Osteoblast (primary cell): ENCODE measurements around the gene SCEL. TPM values are rescaled to one million over a fixed set of nuclear protein-coding genes. Genes with fewer than 3 reads are reported as not detected.

Source experiments
- DNase-seq: peaks from one replicate; pipeline ENCODE4 v3.0.0; 2011; ENCODE audit warnings: low spot score, mixed read lengths; ENCODE audit not compliant: insufficient read length; ENCODE audit errors: missing footprints
- H2AFZ ChIP-seq: 2 replicates; pipeline ENCODE4 v1.6.0; 2011; ENCODE audit warnings: mild to moderate bottlenecking, low read length
- H3K27ac ChIP-seq: 2 replicates; pipeline ENCODE4 v1.5.1; 2011; ENCODE audit warnings: mild to moderate bottlenecking, low read depth, low read length, moderate library complexity
- H3K27me3 ChIP-seq: 2 replicates; pipeline ENCODE4 v1.6.0; 2012; ENCODE audit warnings: mild to moderate bottlenecking, control low read depth, inconsistent platforms, low read length, moderate library complexity; ENCODE audit not compliant: insufficient read depth
- H3K36me3 ChIP-seq: 2 replicates; pipeline ENCODE4 v1.5.1; 2011; ENCODE audit warnings: mild to moderate bottlenecking, low read length, control low read depth, moderate library complexity; ENCODE audit not compliant: insufficient read depth
- H3K4me1 ChIP-seq: 2 replicates; pipeline ENCODE4 v1.5.1; 2011; ENCODE audit warnings: mild to moderate bottlenecking, low read length, control low read depth, moderate library complexity; ENCODE audit not compliant: insufficient read depth
- H3K4me2 ChIP-seq: 2 replicates; pipeline ENCODE4 v1.6.0; 2011; ENCODE audit warnings: mild to moderate bottlenecking, low read length; ENCODE audit not compliant: insufficient read depth
- H3K4me3 ChIP-seq: fragments of 200-600 bp; sonication (generic); 3 replicates; pipeline ENCODE4 v1.5.1; 2012; ENCODE audit warnings: mild to moderate bottlenecking, low read length, inconsistent platforms; ENCODE audit not compliant: insufficient read depth
- H3K79me2 ChIP-seq: 2 replicates; pipeline ENCODE4 v1.6.0; 2012; ENCODE audit warnings: mild to moderate bottlenecking, low read length, control low read depth, inconsistent platforms; ENCODE audit not compliant: insufficient read depth
- H3K9me3 ChIP-seq: 2 replicates; pipeline ENCODE4 v1.5.1; 2011; ENCODE audit warnings: low read depth, low read length, control low read depth
- H4K20me1 ChIP-seq: 2 replicates; pipeline ENCODE4 v1.6.0; 2012; ENCODE audit warnings: mild to moderate bottlenecking, low read length, control low read depth; ENCODE audit not compliant: insufficient read depth
- CTCF ChIP-seq: IDR thresholded peaks from 2 replicates; pipeline ENCODE4 v1.5.1; 2011; ENCODE audit warnings: mild to moderate bottlenecking, low read depth, low read length, moderate library complexity; ENCODE audit errors: extremely low read depth
- total RNA-seq: library from RNA; depleted of rRNA; stranded (reverse); fragments of >200 nt; gene quantifications from 2 replicates; pipeline ENCODE4 v1.2.3, GENCODE V29; 2012

The SCEL gene
- total RNA-seq, 1 donor, result not detected

DNA sequence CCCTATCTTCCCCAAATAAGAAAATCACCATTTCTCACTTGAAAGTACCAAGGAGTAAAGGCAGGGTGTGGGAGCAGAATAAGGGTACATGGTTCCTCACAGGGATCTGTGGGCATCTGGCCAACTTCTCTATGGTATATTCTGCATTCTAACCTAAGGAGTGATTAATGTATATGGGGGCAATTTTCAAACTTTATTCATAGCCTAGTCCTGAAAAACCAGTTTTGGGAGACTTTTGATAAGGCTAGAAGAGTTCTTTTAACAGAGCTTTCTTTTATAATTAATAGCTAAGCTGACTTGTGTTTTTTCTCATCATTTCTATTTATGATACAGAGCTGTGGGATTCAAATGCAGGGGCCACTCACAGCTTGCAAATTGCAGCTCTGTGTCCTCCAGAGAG is 852 bp downstream of the SCEL start:
- Histone ChIP-seq H3K27ac (no peak overlapping the region), H3K27me3 (no peaks in the 10 kb centered on the region), H3K4me1 (no peaks in the 10 kb centered on the region), H4K20me1 (no peaks in the 10 kb centered on the region), H3K36me3 (no peaks in the 10 kb centered on the region), H3K4me3 (no peak overlapping the region), H3K9me3 (no peaks in the 10 kb centered on the region), H3K79me2 (no peaks in the 10 kb centered on the region), H3K4me2 (no peak overlapping the region), H2AFZ (no peak overlapping the region)
- TF ChIP-seq CTCF, result no peak
- no peak for DNase-seq

DNA sequence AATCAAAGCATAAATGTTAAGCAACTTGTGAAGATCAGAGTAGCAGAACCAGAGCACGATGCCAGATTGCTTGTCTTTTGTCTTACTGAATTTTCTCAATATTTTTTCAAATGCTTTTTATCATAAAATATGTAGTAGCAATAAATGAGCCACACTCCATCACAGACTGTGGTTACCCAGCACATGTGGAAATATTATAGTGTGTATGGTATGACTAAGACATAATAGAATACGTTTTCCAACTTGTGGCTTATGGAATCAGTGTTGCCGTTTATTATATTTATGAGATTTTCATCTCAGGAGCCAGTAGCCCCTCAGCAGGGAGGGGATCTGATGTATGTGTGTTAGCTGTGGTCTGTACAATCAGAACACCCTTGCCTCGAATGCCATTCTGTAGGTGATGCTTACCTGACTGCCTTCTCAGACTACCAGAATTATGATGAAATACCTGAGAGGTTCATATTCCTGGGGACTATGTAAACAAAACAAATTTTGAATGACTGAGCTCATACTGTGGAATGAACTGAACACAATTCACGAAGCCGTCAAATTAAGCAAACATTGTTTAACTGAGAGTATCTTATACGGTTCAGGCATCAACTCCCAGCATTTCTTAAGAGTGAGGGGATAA is 1.9 kb downstream of the SCEL start:
- no peak for DNase-seq
- Histone ChIP-seq H2AFZ (no peak overlapping the region), H3K36me3 (no peaks in the 10 kb centered on the region), H3K4me1 (no peaks in the 10 kb centered on the region), H4K20me1 (no peaks in the 10 kb centered on the region), H3K4me3 (no peak overlapping the region), H3K27ac (no peak overlapping the region), H3K4me2 (no peak overlapping the region), H3K9me3 (no peaks in the 10 kb centered on the region), H3K79me2 (no peaks in the 10 kb centered on the region), H3K27me3 (peaks cover 1% of the 10 kb centered on the region)
- no peak for TF ChIP-seq CTCF

- TF ChIP-seq CTCF, result no peak
- Histone ChIP-seq H3K27me3 (peaks cover 4% of the 10 kb centered on the region), H3K4me1 (no peaks in the 10 kb centered on the region), H3K27ac (no peak overlapping the region), H3K4me2 (no peak overlapping the region), H3K36me3 (no peaks in the 10 kb centered on the region), H3K4me3 (no peak overlapping the region), H3K79me2 (no peaks in the 10 kb centered on the region), H2AFZ (no peak overlapping the region), H4K20me1 (no peaks in the 10 kb centered on the region), H3K9me3 (no peaks in the 10 kb centered on the region)
- DNase-seq, result no peak
Measured at GRCh38 chr13:77543711-77544110, 8.2 kb downstream of the SCEL start.

DNA sequence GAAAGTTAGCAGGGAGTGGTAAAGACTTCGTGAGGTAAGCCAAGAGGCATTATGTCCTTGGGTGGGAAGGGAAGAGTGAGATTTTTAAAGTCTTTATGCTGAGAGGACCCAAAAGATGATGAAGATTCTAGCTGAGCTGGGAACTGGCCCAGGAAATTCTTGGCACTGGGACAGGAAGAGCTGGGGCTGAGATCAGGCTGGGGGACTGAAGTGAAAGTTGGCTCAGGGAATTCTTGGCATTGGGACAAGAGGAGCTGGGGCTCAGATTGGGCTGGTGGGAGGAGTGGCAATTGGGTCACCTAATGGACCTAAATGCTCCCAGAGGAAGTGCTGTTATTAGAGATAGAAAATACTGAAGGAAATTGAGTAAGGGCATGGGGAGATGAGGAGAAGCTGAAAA is 8.8 kb downstream of the SCEL start:
- no peak overlapping the region for H3K4me3 ChIP-seq
- H3K36me3 ChIP-seq, result no peaks in the 10 kb centered on the region
- DNase-seq, result peak; percentile 46
- H3K9me3 ChIP-seq, result no peaks in the 10 kb centered on the region
- no peak overlapping the region for H2AFZ ChIP-seq
- H3K27me3 ChIP-seq, result peaks cover 4% of the 10 kb centered on the region
- TF ChIP-seq CTCF, result no peak
- H4K20me1 ChIP-seq, result no peaks in the 10 kb centered on the region
- no peak overlapping the region for H3K4me2 ChIP-seq
- no peaks in the 10 kb centered on the region for H3K4me1 ChIP-seq
- H3K27ac ChIP-seq, result no peak overlapping the region
- H3K79me2 ChIP-seq, result no peaks in the 10 kb centered on the region
